HG02623 (cell line): Measurements from ENCODE around the gene COL8A1.

Experiments used
- ATAC-seq: cut with Tn5 transposase; IDR thresholded peaks from one replicate; pipeline ENCODE4 v1.9.1; 2021; ENCODE audit warnings: moderate library complexity; ENCODE audit not compliant: unreplicated experiment

Gene COL8A1

GRCh38 chr3:99781761-99782160, 143.4 kb downstream of the COL8A1 start:
- ATAC-seq, result no peak

GRCh38 chr3:99783011-99783573, 144.7 kb downstream of the COL8A1 start:
- no peak for ATAC-seq

GRCh38 chr3:99789011-99789721, 150.8 kb downstream of the COL8A1 start:
- peak; percentile 99 for ATAC-seq

- ATAC-seq, result no peak
These were observed 156.1 kb downstream of the COL8A1 start for GRCh38 chr3:99794485-99794884.

GRCh38 chr3:99795573-99795972, 157.2 kb downstream of the COL8A1 start:
- ATAC-seq, result no peak

- no peak for ATAC-seq
These were observed 161.0 kb downstream of the COL8A1 start for GRCh38 chr3:99799422-99799821.

- ATAC-seq, result no peak
These were observed 164.9 kb downstream of the COL8A1 start for GRCh38 chr3:99803297-99803696.

- ATAC-seq, result no peak
These were observed 166.8 kb downstream of the COL8A1 start for GRCh38 chr3:99805160-99805559.

- ATAC-seq, result no peak
These were observed 169.9 kb downstream of the COL8A1 start for GRCh38 chr3:99808163-99808794.

GRCh38 chr3:99809565-99809964, 171.2 kb downstream of the COL8A1 start:
- no peak for ATAC-seq

GRCh38 chr3:99810403-99810802, 172.0 kb downstream of the COL8A1 start:
- ATAC-seq, result no peak

- no peak for ATAC-seq
These were observed 178.6 kb downstream of the COL8A1 start for GRCh38 chr3:99817047-99817436.

- ATAC-seq, result peak; percentile 98
These were observed 179.2 kb downstream of the COL8A1 start, which contains the start of gene CMSS1 for GRCh38 chr3:99817437-99818240. Gene CMSS1 (plus strand): TSS chr3:99817862.

- ATAC-seq, result no peak
These were observed 180.4 kb downstream of the COL8A1 start for GRCh38 chr3:99818818-99819217.

- no peak for ATAC-seq
These were observed 185.6 kb downstream of the COL8A1 start for GRCh38 chr3:99823723-99824711.

GRCh38 chr3:99825004-99825640, 186.7 kb downstream of the COL8A1 start:
- no peak for ATAC-seq

GRCh38 chr3:99829844-99830243, 191.4 kb downstream of the COL8A1 start:
- ATAC-seq, result no peak

- no peak for ATAC-seq
These were observed 195.3 kb downstream of the COL8A1 start for GRCh38 chr3:99833617-99834205.

GRCh38 chr3:99834211-99834957, 196.0 kb downstream of the COL8A1 start:
- no peak for ATAC-seq
